HG02870 (cell line): ENCODE data around the gene ADCY1.

Source experiments
- ATAC-seq: cut with Tn5 transposase; IDR thresholded peaks from one replicate; pipeline ENCODE4 v1.9.1; 2021; ENCODE audit warnings: mild to moderate bottlenecking, moderate library complexity; ENCODE audit not compliant: unreplicated experiment

The ADCY1 gene

GRCh38 chr7:45708046-45708950, 134.1 kb downstream of the ADCY1 start:
- ATAC-seq: no peak

GRCh38 chr7:45709168-45710042, 135.2 kb downstream of the ADCY1 start:
- ATAC-seq: no peak

- no peak for ATAC-seq
Measured at GRCh38 chr7:45710271-45711160, 136.3 kb downstream of the ADCY1 start.

GRCh38 chr7:45711161-45711490, 137.0 kb downstream of the ADCY1 start:
- no peak for ATAC-seq

GRCh38 chr7:45712057-45712689, 138.0 kb downstream of the ADCY1 start:
- ATAC-seq: no peak

- no peak for ATAC-seq
Measured at GRCh38 chr7:45712872-45713668, 138.9 kb downstream of the ADCY1 start.

GRCh38 chr7:45713669-45714520, 139.7 kb downstream of the ADCY1 start:
- no peak for ATAC-seq

GRCh38 chr7:45714521-45714820, 140.3 kb downstream of the ADCY1 start:
- ATAC-seq: no peak

GRCh38 chr7:45715471-45716352, 141.5 kb downstream of the ADCY1 start:
- ATAC-seq: no peak

- no peak for ATAC-seq
Measured at GRCh38 chr7:45716380-45717203, 142.4 kb downstream of the ADCY1 start.

GRCh38 chr7:45717537-45718235, 143.5 kb downstream of the ADCY1 start:
- no peak for ATAC-seq

- no peak for ATAC-seq
Measured at GRCh38 chr7:45718464-45719330, 144.5 kb downstream of the ADCY1 start.

GRCh38 chr7:45720989-45721388, 146.8 kb downstream of the ADCY1 start:
- ATAC-seq: no peak

GRCh38 chr7:45721686-45722598, 147.8 kb downstream of the ADCY1 start:
- ATAC-seq: no peak
